NB4 (cell line): ENCODE results near the gene C14orf119.
"Not testable (repeated sequence)": the region's sequence is repeated elsewhere in the genome, so short reads cannot be mapped to it uniquely, and the experiment has no call there.

ENCODE experiments used
- DNase-seq: peaks from one replicate; pipeline ENCODE4 v3.0.0; 2010; ENCODE audit warnings: low read depth
- H3K4me3 ChIP-seq: one replicate; pipeline ENCODE4 v1.5.1; 2011; ENCODE audit warnings: mild to moderate bottlenecking, low read depth, low read length, moderate library complexity
- MYC ChIP-seq: IDR thresholded peaks from 2 replicates; pipeline ENCODE4 v1.6.1; 2011; ENCODE audit warnings: low read depth, low read length
- POLR2A ChIP-seq: IDR thresholded peaks from 2 replicates; pipeline ENCODE4 v1.6.1; 2011; ENCODE audit warnings: mild to moderate bottlenecking; ENCODE audit not compliant: insufficient read length; ENCODE audit errors: extremely low read depth
- TF ChIP-seq, protein P1 (sequence below): IDR thresholded peaks from 2 replicates; pipeline ENCODE4 v1.6.1; 2011; ENCODE audit warnings: low read depth, low read length
- TF ChIP-seq, protein P2 (sequence below): IDR thresholded peaks from one replicate; pipeline ENCODE4 v1.5.1; 2012; ENCODE audit warnings: low read depth, low read length

C14orf119 gene

DNA sequence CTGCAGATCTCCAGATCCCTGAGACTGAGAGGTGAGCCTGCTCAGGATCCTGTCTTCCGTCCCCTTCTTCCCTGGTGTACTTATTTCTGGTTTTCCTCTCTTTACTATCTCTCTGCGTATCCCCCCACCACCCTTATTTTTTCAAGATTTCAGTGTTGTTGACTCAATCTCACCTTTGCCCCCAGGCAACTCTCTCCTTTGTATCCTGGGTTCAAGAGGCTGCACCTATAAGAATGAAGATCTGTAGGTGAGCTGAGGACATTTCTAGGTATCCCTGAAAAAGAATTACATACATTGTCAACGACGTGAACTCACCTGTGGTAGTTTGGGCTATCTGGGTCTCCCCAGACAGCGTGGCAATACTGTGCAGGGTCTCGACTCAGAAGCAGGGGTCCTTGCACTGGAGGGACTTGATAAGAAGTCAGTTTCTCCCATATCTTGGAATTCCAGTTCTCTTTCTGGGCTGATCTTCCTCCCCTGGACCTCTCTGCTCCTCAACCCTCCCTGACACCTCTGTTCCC, 8.8 kb downstream of the C14orf119 start:
- no peak overlapping the region for H3K4me3 ChIP-seq
- no peak for TF ChIP-seq MYC
- TF ChIP-seq, protein P1, sequence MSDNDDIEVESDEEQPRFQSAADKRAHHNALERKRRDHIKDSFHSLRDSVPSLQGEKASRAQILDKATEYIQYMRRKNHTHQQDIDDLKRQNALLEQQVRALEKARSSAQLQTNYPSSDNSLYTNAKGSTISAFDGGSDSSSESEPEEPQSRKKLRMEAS, result no peak
- DNase-seq, result no peak

DNA sequence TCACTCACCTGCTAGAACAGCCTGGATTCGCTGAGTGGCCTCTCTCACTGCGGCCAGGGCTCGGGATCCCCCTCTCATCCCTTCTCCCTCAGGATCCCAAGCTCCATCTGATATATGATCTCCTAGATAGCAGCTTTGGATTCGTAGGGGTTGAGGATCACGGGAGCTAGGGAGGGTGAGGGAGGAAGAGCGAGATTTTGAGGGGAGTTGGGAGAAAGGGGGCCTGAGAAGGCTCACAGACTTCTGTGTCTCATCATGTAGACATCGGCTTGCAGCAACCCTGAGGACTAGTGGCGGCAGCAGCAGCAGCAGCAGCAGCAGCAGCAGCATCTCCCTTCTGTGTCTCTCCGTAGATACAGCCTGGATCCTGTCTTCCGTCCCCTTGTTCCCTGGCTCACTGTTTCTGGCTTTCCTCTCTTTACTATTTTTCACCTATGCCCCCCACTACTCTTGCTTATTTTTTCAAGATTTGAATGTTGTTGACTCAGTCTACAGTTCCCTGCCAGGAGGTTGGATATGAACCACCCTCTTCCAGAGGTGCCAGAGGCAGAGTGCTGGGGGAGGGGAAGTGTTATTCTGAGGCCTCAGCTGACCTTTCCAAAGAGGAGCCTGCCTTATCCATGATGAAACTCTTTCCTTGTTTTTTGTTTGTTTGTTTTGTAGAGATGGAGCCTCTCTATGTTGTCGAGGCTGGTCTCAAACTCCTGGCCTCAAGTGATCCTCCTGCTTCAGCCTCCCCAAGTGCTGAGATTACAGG, 9.5 kb downstream of the C14orf119 start, which contains the start of gene CIROP:
CIROP (minus strand) TSS at position 399 of the 757 bp plus-strand sequence; CDS start at position 330, 69 bp downstream.
- no peak within 1 kb of the TSS for H3K4me3 ChIP-seq
- TF ChIP-seq, protein P1, result no peak
- no peak for DNase-seq

DNA sequence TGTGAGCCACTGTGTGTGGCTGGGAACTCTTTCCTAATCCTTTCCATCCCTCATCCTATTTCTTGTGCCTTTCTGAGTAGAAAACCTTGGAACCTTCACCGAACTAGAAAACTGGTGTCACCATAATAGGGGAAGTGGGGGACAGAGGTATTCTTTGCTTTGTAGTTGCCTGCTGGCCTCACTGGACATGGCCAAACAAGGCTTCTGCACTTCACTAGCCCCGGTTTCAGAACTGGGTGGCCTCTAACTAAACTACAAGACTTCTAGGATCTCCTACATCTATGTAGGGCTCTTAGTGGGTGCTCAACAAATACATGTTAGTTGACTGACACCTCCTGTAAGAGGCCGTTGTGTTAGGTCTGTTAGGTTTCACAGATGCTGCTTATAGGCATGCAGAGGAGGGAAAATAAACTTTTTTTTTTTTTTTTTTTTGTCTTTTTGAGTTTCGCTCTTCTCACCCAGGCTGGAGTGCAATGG, 10.1 kb downstream of the C14orf119 start:
- TF ChIP-seq, protein P2, sequence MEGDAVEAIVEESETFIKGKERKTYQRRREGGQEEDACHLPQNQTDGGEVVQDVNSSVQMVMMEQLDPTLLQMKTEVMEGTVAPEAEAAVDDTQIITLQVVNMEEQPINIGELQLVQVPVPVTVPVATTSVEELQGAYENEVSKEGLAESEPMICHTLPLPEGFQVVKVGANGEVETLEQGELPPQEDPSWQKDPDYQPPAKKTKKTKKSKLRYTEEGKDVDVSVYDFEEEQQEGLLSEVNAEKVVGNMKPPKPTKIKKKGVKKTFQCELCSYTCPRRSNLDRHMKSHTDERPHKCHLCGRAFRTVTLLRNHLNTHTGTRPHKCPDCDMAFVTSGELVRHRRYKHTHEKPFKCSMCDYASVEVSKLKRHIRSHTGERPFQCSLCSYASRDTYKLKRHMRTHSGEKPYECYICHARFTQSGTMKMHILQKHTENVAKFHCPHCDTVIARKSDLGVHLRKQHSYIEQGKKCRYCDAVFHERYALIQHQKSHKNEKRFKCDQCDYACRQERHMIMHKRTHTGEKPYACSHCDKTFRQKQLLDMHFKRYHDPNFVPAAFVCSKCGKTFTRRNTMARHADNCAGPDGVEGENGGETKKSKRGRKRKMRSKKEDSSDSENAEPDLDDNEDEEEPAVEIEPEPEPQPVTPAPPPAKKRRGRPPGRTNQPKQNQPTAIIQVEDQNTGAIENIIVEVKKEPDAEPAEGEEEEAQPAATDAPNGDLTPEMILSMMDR, result no peak
- TF ChIP-seq, protein P1, result no peak
- no peak for TF ChIP-seq MYC
- no peak for TF ChIP-seq POLR2A
- H3K4me3 ChIP-seq, result no peak overlapping the region
- DNase-seq, result no peak

DNA sequence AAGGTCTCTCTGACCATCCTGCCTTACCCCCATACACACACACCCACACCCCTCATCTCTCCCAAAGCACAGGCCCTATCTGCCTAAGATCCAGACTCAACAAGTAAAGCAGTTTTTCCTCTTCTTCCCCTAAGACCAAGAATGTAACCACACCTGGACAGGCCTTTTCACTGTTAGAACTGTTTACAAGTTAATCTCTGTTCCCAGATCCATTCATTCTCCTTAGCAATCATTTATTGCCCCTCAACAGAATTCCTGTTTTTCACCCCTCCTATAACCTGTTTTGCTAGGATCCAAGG, 11.4 kb downstream of the C14orf119 start:
- H3K4me3 ChIP-seq, result no peak overlapping the region
- TF ChIP-seq, protein P2, result no peak
- TF ChIP-seq, protein P1, result no peak
- no peak for TF ChIP-seq POLR2A
- no peak for TF ChIP-seq MYC
- no peak for DNase-seq

DNA sequence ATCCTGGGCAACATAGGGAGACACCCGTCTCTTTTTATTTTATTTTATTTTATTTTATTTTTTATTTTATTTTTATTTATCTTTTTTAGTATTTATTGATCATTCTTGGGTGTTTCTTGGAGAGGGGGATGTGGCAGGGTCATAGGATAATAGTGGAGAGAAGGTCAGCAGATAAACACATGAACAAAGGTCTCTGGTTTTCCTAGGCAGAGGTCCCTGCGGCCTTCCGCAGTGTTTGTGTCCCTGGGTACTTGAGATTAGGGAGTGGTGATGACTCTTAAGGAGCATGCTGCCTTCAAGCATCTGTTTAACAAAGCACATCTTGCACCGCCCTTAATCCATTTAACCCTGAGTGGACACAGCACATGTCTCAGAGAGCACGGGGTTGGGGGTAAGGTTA, 12.3 kb downstream of the C14orf119 start:
- H3K4me3 ChIP-seq, DNase-seq: not testable (repeated sequence)

DNA sequence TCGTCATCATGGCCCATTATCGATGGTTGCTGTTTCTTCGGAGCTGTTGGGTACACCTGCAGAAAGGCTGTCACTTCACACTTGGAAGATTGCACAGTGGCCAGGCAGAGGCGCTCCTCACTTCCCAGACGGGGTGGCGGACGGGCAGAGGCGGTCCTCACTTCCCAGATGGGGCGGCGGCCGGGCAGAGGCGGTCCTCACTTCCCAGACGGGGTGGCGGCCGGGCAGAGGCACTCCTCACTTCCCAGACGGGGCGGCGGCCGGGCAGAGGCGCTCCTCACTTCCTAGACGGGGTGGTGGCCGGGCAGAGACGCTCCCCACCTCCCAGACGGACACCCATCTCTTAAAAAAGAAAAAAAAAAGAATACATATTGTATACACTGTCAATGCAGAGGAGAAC, 12.9 kb downstream of the C14orf119 start:
- H3K4me3 ChIP-seq, DNase-seq: not testable (repeated sequence)

DNA sequence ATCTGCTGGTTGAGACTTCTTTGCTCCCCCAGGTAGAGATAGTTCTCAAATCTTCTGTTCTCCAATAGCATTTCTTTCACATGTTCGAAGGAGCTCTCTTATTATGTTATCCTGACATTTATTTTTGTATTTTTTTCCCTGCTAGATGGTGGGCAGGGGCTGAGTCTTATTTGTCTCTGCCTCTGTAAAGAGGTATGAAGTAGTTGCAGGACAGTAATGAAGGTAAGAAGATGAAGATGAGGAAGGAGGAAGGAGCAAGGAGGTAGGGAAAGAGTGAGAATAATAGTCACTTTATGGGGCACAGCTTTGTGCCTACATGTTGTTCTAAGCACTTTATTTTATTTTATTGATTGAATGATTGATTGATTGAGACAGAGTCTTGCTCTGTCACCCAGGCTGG, 14.5 kb downstream of the C14orf119 start:
- no peak for DNase-seq
- no peak for TF ChIP-seq MYC
- TF ChIP-seq POLR2A, result no peak
- TF ChIP-seq, protein P2, result no peak
- no peak overlapping the region for H3K4me3 ChIP-seq

DNA sequence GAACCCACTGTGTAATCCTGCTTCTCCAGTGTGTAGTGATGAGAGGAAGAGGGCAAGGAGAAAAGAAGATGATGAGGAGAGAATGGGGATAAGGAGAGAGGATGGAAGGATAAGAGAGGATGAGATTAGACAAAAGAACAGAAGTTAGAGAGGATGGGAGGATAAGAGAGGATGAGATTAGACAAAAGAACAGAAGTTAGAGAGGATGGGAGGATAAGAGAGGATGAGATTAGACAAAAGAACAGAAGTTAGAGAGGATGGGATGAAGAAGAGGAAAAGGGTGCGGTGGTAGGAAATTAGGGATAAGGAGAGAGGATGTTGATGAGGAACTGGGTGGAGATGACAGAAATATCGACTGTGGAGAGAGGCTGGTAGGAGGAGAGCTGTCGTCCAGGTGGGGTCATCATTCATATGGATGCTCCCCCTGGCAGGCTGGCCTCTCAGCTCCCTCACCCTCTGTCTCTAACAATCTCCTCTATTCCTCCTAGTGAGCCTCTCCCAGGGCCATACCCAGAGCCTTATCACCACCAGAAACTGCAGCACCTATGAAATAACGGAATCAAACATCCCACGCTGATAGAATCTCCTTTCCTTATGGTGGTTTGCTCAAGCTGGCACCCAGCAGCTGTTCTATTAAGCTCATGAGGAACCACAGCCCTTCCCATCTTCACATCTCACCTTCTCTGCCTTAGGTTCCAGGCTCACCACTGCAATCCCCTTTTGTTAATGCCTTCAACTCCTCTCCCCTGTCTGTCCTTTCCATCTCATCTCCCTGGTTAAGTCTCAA, 15.5 kb downstream of the C14orf119 start:
- TF ChIP-seq, protein P2, result no peak
- TF ChIP-seq, protein P1, result no peak
- TF ChIP-seq MYC (no peak), POLR2A (no peak)
- H3K4me3 ChIP-seq, result no peak overlapping the region
- DNase-seq, result peak; percentile 65
